HepG2 (cell line): ENCODE measurements around the gene ATP9B. TPM values are rescaled to one million over a fixed set of nuclear protein-coding genes. Genes with fewer than 3 reads are reported as not detected.

ENCODE experiments used
- BCL3 ChIP-seq: sonication (generic); formaldehyde crosslinking; IDR thresholded peaks from 2 replicates; pipeline ENCODE4 v1.5.1; 2020; ENCODE audit warnings: mild to moderate bottlenecking, missing genetic modification reagents, moderate library complexity
- EZH2 ChIP-seq: conservative IDR thresholded peaks from 2 replicates; pipeline ENCODE4 v1.6.1; 2012; ENCODE audit warnings: mild to moderate bottlenecking, low read depth, low read length, moderate library complexity
- HINFP ChIP-seq: sonication (generic); formaldehyde crosslinking; IDR thresholded peaks from 2 replicates; pipeline ENCODE4 v1.4.0; 2020; ENCODE audit warnings: low read depth, mild to moderate bottlenecking, missing genetic modification reagents
- KLF9 ChIP-seq: IDR thresholded peaks from 2 replicates; pipeline ENCODE4 v1.6.1; 2016; ENCODE audit warnings: low read depth
- SNAPC4 ChIP-seq: sonication (generic); formaldehyde crosslinking; IDR thresholded peaks from 2 replicates; pipeline ENCODE4 v1.4.0; 2020; ENCODE audit warnings: mild to moderate bottlenecking, missing genetic modification reagents
- THAP9 ChIP-seq: sonication (generic); formaldehyde crosslinking; IDR thresholded peaks from 2 replicates; pipeline ENCODE4; 2020; ENCODE audit warnings: missing genetic modification reagents, mild to moderate bottlenecking, borderline replicate concordance
- ZFP91 ChIP-seq: sonication (generic); formaldehyde crosslinking; IDR thresholded peaks from 2 replicates; pipeline ENCODE4 v1.9.0; 2022; ENCODE audit warnings: missing genetic modification reagents, mild to moderate bottlenecking, borderline replicate concordance
- ZNF33A ChIP-seq: sonication (generic); formaldehyde crosslinking; IDR thresholded peaks from 2 replicates; pipeline ENCODE4 v1.5.1; 2020; ENCODE audit warnings: missing genetic modification reagents, mild to moderate bottlenecking, moderate library complexity, borderline replicate concordance
- ZNF362 ChIP-seq: sonication (generic); formaldehyde crosslinking; IDR thresholded peaks from 2 replicates; pipeline ENCODE4 v1.4.0; 2020; ENCODE audit warnings: missing genetic modification reagents, mild to moderate bottlenecking, borderline replicate concordance
- ZNF841 ChIP-seq: sonication (generic); formaldehyde crosslinking; IDR thresholded peaks from 2 replicates; pipeline ENCODE4 v1.8.1; 2023; ENCODE audit warnings: missing genetic modification reagents, borderline replicate concordance
- polyA plus RNA-seq, 8 experiments: library from polyadenylated mRNA; depleted of rRNA in 3 of 8; stranded (reverse) in 7 of 8; unstranded in 1 of 8; fragments of >200 nt; fragmentation: Illumina TruSeq in 4 of 8; extraction: Trizol in 4 of 8; gene quantifications; 2 replicates each; pipeline versions ENCODE4 v1.2.1 to v1.2.3, GENCODE V29; 2011 to 2016; ENCODE audit warnings: low read depth in 4 of 8, missing spikeins in 1 of 8, mixed read lengths in 1 of 8; ENCODE audit not compliant: insufficient read depth in 1 of 8
- total RNA-seq, 5 experiments: library from RNA; depleted of rRNA; stranded (reverse); fragments of >200 nt; fragmentation: Illumina TruSeq; extraction: Trizol; gene quantifications; 2 replicates each; pipeline ENCODE4 v1.2.3, GENCODE V29; 2016; ENCODE audit warnings: low read depth in 1 of 5

ATP9B gene
- total and polyA plus RNA-seq, 2 of the 13 experiments (the other 11 are each of a cell fraction or from before 2014, with no cell fraction given) = 10.8 to 11.3 TPM

- TF ChIP-seq SNAPC4 (CRISPR knock-in tag) (no peak), ZFP91 (no peak), BCL3 (no peak), ZNF841 (CRISPR knock-in tag) (no peak), ZNF33A (CRISPR knock-in tag) (no peak), THAP9 (CRISPR knock-in tag) (no peak), EZH2 (no peak), ZNF362 (CRISPR knock-in tag) (no peak), KLF9 (CRISPR knock-in tag) (no peak), HINFP (CRISPR knock-in tag) (no peak)
- TF ChIP-seq, all 625 proteins: peak for 0
Measured at GRCh38 chr18:79386547-79386946, 317.4 kb downstream of the ATP9B start (continued).
